ENCODE data around the gene GLT8D1.

DNA sequence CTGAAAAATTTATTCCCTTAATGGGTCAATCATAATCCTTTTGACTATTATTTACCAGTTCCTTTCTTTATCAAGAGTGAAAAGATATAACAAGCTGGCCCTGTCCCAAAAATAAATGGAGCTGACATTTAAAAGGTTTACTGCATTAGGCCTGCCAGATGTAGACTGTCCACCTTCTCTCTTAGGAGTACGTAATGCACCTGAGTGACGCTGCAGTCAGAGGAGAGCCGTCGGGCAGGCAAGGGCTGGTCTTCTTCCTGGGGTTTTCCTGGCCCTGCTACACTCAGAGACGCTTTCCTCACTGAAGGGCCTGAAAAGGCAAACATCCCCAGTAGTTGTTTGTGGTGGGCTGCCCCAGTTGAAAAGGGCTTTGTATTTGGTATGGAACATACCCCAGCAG is 37.6 kb upstream of the GLT8D1 start:
- TF ChIP-seq, protein P1, sequence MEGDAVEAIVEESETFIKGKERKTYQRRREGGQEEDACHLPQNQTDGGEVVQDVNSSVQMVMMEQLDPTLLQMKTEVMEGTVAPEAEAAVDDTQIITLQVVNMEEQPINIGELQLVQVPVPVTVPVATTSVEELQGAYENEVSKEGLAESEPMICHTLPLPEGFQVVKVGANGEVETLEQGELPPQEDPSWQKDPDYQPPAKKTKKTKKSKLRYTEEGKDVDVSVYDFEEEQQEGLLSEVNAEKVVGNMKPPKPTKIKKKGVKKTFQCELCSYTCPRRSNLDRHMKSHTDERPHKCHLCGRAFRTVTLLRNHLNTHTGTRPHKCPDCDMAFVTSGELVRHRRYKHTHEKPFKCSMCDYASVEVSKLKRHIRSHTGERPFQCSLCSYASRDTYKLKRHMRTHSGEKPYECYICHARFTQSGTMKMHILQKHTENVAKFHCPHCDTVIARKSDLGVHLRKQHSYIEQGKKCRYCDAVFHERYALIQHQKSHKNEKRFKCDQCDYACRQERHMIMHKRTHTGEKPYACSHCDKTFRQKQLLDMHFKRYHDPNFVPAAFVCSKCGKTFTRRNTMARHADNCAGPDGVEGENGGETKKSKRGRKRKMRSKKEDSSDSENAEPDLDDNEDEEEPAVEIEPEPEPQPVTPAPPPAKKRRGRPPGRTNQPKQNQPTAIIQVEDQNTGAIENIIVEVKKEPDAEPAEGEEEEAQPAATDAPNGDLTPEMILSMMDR (IDR thresholded peaks at IDR 0.05 in 2 of 3, conservative IDR thresholded peaks at IDR 0.05 in 1 of 3; ENCODE audit: insufficient read depth in 2 of 3, low read depth in 1 of 3, low read length in 3 of 3) = no peak
- TF ChIP-seq SIN3A (IDR thresholded peaks at IDR 0.05; ENCODE audit: borderline replicate concordance in 2 of 2, control insufficient read depth in 1 of 2, low read depth in 2 of 2, low read length in 2 of 2) = no peak
- TF ChIP-seq POLR2AphosphoS5 (IDR thresholded peaks at IDR 0.05; ENCODE audit: control insufficient read depth, insufficient read depth, low read depth, low read length) = no peak
- TF ChIP-seq, protein P2, sequence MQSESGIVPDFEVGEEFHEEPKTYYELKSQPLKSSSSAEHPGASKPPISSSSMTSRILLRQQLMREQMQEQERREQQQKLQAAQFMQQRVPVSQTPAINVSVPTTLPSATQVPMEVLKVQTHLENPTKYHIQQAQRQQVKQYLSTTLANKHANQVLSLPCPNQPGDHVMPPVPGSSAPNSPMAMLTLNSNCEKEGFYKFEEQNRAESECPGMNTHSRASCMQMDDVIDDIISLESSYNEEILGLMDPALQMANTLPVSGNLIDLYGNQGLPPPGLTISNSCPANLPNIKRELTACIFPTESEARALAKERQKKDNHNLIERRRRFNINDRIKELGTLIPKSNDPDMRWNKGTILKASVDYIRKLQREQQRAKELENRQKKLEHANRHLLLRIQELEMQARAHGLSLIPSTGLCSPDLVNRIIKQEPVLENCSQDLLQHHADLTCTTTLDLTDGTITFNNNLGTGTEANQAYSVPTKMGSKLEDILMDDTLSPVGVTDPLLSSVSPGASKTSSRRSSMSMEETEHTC (IDR thresholded peaks at IDR 0.05) = no peak
- TF ChIP-seq, protein P3, sequence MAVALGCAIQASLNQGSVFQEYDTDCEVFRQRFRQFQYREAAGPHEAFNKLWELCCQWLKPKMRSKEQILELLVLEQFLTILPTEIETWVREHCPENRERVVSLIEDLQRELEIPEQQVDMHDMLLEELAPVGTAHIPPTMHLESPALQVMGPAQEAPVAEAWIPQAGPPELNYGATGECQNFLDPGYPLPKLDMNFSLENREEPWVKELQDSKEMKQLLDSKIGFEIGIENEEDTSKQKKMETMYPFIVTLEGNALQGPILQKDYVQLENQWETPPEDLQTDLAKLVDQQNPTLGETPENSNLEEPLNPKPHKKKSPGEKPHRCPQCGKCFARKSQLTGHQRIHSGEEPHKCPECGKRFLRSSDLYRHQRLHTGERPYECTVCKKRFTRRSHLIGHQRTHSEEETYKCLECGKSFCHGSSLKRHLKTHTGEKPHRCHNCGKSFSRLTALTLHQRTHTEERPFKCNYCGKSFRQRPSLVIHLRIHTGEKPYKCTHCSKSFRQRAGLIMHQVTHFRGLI (CRISPR knock-in tag; IDR thresholded peaks at IDR 0.05) = no peak
- TF ChIP-seq ZBED1 (IDR thresholded peaks at IDR 0.05) = no peak
- no peak for TF ChIP-seq MTA2 (IDR thresholded peaks at IDR 0.05; ENCODE audit: low read depth)
- TF ChIP-seq, protein P4, sequence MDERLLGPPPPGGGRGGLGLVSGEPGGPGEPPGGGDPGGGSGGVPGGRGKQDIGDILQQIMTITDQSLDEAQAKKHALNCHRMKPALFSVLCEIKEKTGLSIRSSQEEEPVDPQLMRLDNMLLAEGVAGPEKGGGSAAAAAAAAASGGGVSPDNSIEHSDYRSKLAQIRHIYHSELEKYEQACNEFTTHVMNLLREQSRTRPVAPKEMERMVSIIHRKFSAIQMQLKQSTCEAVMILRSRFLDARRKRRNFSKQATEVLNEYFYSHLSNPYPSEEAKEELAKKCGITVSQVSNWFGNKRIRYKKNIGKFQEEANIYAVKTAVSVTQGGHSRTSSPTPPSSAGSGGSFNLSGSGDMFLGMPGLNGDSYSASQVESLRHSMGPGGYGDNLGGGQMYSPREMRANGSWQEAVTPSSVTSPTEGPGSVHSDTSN (CRISPR knock-in tag; IDR thresholded peaks at IDR 0.05; ENCODE audit: low read depth) = no peak
- TF ChIP-seq, protein P4 (tag; conservative IDR thresholded peaks at IDR 0.05; ENCODE audit: low read depth) = no peak
- TF ChIP-seq, protein P5, sequence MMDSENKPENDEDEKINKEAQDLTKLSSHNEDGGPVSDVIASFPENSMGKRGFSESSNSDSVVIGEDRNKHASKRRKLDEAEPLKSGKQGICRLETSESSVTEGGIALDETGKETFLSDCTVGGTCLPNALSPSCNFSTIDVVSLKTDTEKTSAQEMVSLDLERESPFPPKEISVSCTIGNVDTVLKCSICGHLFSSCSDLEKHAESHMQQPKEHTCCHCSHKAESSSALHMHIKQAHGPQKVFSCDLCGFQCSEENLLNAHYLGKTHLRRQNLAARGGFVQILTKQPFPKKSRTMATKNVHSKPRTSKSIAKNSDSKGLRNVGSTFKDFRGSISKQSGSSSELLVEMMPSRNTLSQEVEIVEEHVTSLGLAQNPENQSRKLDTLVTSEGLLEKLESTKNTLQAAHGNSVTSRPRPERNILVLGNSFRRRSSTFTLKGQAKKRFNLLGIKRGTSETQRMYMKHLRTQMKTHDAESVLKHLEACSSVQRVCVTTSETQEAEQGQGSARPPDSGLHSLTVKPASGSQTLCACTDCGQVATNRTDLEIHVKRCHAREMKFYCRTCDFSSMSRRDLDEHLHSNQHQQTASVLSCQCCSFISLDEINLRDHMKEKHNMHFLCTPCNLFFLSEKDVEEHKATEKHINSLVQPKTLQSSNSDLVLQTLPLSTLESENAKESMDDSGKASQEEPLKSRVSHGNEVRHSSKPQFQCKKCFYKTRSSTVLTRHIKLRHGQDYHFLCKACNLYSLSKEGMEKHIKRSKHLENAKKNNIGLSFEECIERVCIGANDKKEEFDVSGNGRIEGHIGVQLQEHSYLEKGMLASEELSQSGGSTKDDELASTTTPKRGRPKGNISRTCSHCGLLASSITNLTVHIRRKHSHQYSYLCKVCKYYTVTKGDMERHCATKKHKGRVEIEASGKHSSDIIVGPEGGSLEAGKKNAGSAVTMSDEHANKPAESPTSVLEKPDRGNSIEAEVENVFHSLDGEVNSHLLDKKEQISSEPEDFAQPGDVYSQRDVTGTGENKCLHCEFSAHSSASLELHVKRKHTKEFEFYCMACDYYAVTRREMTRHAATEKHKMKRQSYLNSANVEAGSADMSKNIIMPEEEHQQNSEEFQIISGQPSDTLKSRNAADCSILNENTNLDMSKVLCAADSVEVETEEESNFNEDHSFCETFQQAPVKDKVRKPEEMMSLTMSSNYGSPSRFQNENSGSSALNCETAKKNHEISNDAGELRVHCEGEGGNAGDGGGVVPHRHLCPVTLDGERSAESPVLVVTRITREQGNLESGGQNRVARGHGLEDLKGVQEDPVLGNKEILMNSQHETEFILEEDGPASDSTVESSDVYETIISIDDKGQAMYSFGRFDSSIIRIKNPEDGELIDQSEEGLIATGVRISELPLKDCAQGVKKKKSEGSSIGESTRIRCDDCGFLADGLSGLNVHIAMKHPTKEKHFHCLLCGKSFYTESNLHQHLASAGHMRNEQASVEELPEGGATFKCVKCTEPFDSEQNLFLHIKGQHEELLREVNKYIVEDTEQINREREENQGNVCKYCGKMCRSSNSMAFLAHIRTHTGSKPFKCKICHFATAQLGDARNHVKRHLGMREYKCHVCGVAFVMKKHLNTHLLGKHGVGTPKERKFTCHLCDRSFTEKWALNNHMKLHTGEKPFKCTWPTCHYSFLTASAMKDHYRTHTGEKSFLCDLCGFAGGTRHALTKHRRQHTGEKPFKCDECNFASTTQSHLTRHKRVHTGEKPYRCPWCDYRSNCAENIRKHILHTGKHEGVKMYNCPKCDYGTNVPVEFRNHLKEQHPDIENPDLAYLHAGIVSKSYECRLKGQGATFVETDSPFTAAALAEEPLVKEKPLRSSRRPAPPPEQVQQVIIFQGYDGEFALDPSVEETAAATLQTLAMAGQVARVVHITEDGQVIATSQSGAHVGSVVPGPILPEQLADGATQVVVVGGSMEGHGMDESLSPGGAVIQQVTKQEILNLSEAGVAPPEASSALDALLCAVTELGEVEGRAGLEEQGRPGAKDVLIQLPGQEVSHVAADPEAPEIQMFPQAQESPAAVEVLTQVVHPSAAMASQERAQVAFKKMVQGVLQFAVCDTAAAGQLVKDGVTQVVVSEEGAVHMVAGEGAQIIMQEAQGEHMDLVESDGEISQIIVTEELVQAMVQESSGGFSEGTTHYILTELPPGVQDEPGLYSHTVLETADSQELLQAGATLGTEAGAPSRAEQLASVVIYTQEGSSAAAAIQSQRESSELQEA (IDR thresholded peaks at IDR 0.05; ENCODE audit: low read depth) = no peak
